ENCODE measurements around the gene RALGDS. TPM values are rescaled to one million over a fixed set of nuclear protein-coding genes. Genes with fewer than 3 reads are reported as not detected.

Gene RALGDS
- total and polyA plus RNA-seq, 9 of the 15 experiments (the other 6 are each of a cell fraction or from before 2014, with no cell fraction given): 0.75 to 43.3 (median 27.1) TPM

GRCh38 chr9:133063500-133064231, 57.4 kb downstream of the RALGDS start:
- Histone ChIP-seq H3K79me2 (ENCODE audit: control insufficient read depth, insufficient read depth, low read length) (no peaks in the 10 kb centered on the region), H4K20me1 (replicated peaks; ENCODE audit: control insufficient read depth, insufficient read depth, low read length) (no peaks in the 10 kb centered on the region; the same call in 1 of the 2 replicates), H3K9ac (ENCODE audit: insufficient read depth in 1 of 2, low read depth in 2 of 2, low read length in 2 of 2) (no peak overlapping the region), H3K27me3 (ENCODE audit: control insufficient read depth in 2 of 2, insufficient read depth in 2 of 2, low read length in 2 of 2) (no peaks in the 10 kb centered on the region), H3K9me1 (ENCODE audit: control insufficient read depth, insufficient read depth, low read length) (no peaks in the 10 kb centered on the region), H3K4me3 (no peak overlapping the region), H2AFZ (ENCODE audit: low read depth, low read length) (no peak overlapping the region), H3K4me2 (ENCODE audit: insufficient read depth, low read length) (no peak overlapping the region), H3K36me3 (ENCODE audit: control insufficient read depth, insufficient read depth, low read length) (no peaks in the 10 kb centered on the region), H3K27ac (ENCODE audit: extremely low read depth, low read depth, low read length) (no peak overlapping the region), H3K4me1 (replicated peaks in 1 of 2; ENCODE audit: control insufficient read depth in 2 of 2, insufficient read depth in 2 of 2, low read length in 2 of 2) (peaks cover 16 to 47% of the 10 kb centered on the region in 2 experiments), H3K9me3 (replicated peaks; ENCODE audit: control insufficient read depth, insufficient read depth, low read depth, low read length) (no peaks in the 10 kb centered on the region)
- no peak for ATAC-seq
- intact Hi-C loops (cut with micrococcal nuclease) (no loop called here), in situ Hi-C loops (cut with MboI) (no loop called here)
- POLR2A ChIA-PET: interaction anchor here (0.6 to 1.2 kb wide), 3 partner anchors 10 to 67 kb away, joined by 3 to 5 read pairs (median 4); partner anchors contain the start of gene GTF3C5
- FAIRE-seq: no peak
- DNase-seq (ENCODE audit: extremely low read depth in 1 of 4, low spot score in 3 of 4): no peak
- BruUV-seq (replicated peaks): no TSS peak
- CTCF ChIA-PET (ENCODE audit: low intra/inter-chr PET ratio): no interaction called here
- 60% methylated on average over 13 of the region's 14 CpGs for WGBS (ENCODE audit: insufficient coverage, low coverage, missing lambda C conversion rate)
- TF ChIP-seq CBX5 (IDR thresholded peaks at IDR 0.05; ENCODE audit: borderline replicate concordance, low read depth): no peak
- no peak for TF ChIP-seq FOXK2 (conservative IDR thresholded peaks at IDR 0.05 in 1 of 2, IDR thresholded peaks at IDR 0.05 in 1 of 2; ENCODE audit: low read depth in 2 of 2)
- no peak for TF ChIP-seq CREM (IDR thresholded peaks at IDR 0.05; ENCODE audit: low read depth)
- TF ChIP-seq CHD2 (IDR thresholded peaks at IDR 0.05; ENCODE audit: low read depth, low read length): no peak
- no peak for TF ChIP-seq MTA2 (IDR thresholded peaks at IDR 0.05; ENCODE audit: low read depth)
- no peak for TF ChIP-seq AFF4 (CRISPR knock-in tag; IDR thresholded peaks at IDR 0.05)
- no peak for TF ChIP-seq CBX2 (IDR thresholded peaks at IDR 0.05; ENCODE audit: insufficient read depth, low read length, poor library complexity, severe bottlenecking)
- no peak for TF ChIP-seq ZNF3 (CRISPR knock-in tag; IDR thresholded peaks at IDR 0.05)
- no peak for TF ChIP-seq ZNF239 (CRISPR knock-in tag; IDR thresholded peaks at IDR 0.05)
- TF ChIP-seq ARID3A (IDR thresholded peaks at IDR 0.05; ENCODE audit: borderline replicate concordance, low read depth, low read length): no peak
- TF ChIP-seq CEBPZ (IDR thresholded peaks at IDR 0.05; ENCODE audit: borderline replicate concordance, low read depth, low read length): no peak
- TF ChIP-seq HDGF (IDR thresholded peaks at IDR 0.05): no peak
- TF ChIP-seq ZNF174 (CRISPR knock-in tag; IDR thresholded peaks at IDR 0.05): no peak
- TF ChIP-seq HOXB6 (CRISPR knock-in tag; IDR thresholded peaks at IDR 0.05; ENCODE audit: borderline replicate concordance): no peak
